HG03097 (cell line): ENCODE data around the gene PTS.

Experiments used
- ATAC-seq: cut with Tn5 transposase; IDR thresholded peaks from one replicate; pipeline ENCODE4 v1.9.1; 2021; ENCODE audit not compliant: unreplicated experiment, low FRiP score

PTS gene

DNA sequence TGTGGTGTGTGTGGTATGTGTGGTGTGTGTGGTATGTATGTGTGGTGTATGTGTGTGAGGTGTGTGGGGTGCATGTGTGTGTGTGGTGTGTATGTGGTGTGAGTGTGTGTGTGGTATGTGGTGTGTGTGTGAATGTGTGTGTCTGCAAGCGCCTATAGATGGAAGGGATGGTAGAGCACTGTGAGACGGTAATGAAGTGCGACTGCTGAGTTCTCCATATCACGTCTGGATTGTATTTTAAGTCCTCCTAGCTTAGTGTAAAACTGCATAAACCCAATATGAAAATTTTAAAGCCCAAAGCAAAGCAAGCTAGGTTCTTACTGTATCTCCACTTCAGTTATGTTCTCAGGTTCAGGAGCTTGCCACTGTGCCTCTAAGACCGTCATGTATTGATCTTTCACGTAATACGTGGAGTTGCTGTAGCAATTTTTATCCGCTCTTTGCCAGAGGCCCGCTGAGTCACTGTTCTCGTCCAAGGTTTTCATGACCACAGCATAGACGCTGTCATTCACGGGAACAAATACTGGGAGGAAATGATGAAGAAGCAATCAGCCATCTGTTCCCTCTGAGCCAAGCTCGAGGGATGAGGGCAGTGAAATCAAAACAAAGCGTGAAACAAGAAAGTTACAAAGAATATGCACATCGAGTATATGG, 29.0 kb downstream of the PTS start:
- no peak for ATAC-seq

DNA sequence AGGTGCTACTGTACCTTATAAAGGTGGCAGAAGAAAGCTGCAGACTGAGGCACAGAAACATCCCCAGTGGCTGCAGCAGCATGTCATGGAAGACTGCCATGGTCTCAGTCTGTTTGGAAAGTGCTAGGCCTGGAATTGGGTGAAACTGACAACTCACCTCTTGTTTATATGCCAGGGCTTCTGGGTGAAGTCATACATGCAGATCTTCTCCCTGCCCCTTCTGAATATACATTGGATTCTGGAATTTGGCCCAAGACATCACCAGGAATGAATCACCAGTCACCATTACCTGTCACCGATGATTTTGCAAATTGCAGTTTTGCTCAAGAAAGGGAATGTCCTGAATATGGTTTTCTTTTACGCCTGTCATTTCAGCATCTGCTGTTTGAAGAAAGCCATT, 34.3 kb downstream of the PTS start, which contains the start of gene PLET1:
PLET1 (minus strand) TSS at position 371 of the 400 bp plus-strand sequence; CDS start at position 100, 271 bp downstream.
- no peak for ATAC-seq

- ATAC-seq, result no peak
These were observed 39.6 kb downstream of the PTS start for GRCh38 chr11:112265659-112266409.

- ATAC-seq, result no peak
These were observed 40.2 kb downstream of the PTS start for GRCh38 chr11:112266410-112266778.

GRCh38 chr11:112267188-112267591, 41.0 kb downstream of the PTS start:
- no peak for ATAC-seq

- ATAC-seq, result no peak
These were observed 42.2 kb downstream of the PTS start for GRCh38 chr11:112268406-112268805.

DNA sequence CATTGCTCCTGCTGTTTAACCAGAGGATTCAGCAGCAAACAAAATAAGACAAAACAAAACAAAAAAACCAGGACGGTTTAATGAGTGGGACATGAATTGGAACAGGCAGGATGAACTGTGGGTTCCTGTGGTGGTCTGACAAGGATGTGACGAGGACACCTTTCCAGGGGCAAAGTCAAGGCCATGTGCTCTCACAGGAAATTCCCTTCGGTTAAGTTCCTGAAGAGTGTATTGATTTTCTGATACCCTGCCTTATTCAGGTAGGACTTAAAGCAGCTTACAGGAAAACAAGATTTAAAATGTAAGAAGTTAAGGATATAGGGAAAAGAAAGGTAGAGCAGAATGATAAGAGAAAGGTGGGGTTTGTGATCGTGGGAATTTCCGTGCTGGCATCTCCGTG, 42.9 kb downstream of the PTS start:
- no peak for ATAC-seq

DNA sequence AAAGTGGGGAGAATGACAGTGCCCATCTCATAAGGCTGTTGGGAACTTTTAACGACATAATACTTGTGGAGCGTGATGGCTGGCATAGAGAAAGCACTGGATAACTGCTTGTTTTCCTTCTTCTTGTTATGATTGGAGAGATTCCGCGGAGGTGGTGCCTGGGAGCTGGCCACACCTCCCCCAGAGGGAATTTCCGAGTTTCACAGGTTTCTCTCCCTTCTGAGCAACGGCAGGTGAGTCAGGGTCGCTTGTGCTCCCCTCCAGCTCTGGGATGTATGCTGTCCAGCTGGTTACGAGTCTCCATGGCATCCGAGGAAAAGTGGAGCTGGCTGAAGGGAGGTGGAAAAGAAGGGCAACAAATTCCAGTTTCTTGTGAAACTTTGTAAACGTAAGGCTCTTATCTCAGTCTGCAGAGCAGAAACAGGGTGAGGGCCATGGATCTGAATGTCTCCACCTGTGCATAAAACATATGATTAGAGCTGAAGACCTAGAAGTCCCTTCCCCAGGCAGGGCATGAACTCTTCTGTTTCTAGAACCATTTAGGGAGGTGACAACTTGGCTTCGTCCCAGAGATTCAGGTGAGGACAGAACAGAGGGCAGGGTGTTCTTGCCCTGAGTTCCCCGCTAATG, 44.4 kb downstream of the PTS start:
- no peak for ATAC-seq

- no peak for ATAC-seq
These were observed 45.0 kb downstream of the PTS start for GRCh38 chr11:112271242-112271641.

DNA sequence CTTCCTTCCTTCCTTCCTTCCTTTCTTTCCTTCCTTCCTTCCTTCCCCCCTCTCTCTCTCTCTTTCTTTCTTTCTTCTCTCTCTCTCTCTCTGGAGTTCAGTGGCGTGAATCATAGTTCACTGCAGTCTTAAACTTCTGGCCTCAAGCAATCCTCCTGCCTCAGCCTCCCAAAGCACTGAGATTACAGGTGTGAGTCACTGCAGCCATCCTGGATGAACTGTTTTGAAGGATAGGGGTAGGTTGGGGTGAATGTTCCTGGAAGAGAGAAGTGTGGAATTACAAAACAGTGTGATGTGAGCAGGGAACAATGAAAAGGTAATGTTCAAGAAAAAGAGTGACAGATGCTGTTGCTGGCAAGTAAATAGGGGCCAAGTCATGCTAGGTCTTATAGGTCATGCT, 46.8 kb downstream of the PTS start:
- no peak for ATAC-seq

DNA sequence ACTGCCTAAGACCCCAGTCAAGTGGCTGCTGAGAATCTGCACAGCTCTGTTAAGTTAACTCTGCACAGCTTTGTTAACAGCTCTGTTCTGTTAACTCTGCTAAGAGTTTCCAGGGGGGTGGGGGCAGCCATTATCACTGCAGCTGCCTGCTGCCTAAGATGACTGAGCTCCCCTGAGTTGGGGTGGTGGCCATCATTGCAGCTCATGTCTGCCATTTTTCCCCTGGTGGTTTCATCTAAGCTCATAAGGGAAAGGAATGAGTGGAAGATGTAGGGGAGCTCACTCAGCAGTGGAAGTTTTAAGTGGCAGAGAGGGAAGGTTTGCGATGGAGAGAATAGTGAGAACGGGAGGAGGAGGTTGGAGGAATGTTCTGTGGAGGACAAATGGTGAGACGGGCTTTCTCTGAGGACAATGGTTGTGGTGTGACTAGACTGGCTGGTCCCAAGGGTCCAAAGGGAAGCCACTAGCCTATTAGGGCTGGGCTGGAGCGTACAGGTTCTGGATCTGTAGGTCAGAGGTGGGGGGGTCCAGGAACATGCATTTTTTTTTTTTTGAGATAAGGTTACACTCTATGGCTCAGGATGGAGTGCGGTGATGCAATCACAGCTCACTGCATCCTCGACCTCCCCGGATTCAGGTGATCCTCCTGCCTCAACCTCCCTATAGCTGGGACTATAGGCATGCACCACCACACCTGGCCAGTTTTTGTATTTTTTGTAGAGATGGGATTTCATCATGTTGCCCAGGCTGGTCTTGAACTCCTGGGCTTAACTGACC, 48.0 kb downstream of the PTS start:
- ATAC-seq, result no peak

DNA sequence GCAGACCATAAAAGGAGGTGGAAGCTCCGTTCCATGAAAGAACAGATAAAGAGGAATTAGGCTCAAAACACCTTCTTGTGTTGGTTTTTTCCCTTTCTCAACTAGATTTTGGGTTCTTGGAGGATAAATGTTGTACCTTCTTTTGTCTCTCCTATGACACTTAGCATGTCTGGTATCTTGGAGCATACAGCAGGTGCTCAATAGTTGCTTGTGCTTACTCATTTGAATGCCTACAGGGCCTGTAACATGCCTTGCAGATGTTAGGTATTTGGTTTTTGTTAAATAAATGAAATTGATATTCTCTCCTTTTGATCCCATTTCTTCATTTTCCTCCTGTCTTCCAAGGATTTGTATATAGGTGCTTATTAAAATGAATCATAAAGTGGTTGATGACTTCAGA, 50.8 kb downstream of the PTS start:
- no peak for ATAC-seq

DNA sequence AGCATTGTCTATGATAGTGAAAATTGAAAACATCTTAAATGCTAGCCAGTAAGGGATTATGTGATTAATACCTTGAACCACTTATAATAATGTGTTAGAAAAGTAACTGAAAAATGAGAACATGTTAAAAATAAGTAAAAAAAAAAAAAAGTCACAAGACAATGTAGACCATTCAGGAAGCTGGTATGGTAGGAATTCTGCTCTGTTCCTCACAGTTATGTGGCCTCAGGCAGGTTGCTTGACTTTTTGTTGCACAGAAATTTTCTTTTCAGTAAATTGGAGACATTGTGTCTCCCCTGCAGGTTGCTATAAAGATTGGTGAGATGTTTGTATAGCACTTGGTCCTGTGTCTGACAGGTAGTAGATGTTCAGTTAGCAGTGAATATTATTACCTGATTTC, 51.7 kb downstream of the PTS start:
- no peak for ATAC-seq

GRCh38 chr11:112278803-112279202, 52.6 kb downstream of the PTS start:
- ATAC-seq, result no peak

DNA sequence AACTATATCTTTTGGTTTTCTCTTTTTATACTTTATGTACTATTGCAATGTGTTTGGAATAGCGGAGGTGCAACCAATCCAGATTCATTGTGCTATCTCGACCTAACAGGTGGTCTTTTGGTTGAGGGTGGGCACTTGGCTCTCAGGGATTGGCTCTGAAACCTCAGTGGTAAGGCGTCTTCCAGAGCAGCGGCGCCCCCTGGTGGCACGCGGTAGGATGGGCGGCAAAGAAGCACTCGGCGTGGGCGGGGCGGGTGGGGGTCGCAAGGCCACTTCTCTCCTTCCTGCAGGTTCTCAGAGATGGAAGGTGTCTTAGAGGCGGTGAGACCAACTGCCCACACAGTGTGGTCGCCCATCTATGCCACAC, 53.7 kb downstream of the PTS start:
- ATAC-seq, result peak; percentile 57

GRCh38 chr11:112280268-112281126, 54.3 kb downstream of the PTS start:
- ATAC-seq, result peak; percentile 52

GRCh38 chr11:112281726-112282125, 55.5 kb downstream of the PTS start:
- ATAC-seq, result no peak
